GM03348 (cell line): Measurements from ENCODE around the gene ABCB10.
"Not testable (repeated sequence)": the region's sequence is repeated elsewhere in the genome, so short reads cannot be mapped to it uniquely, and the experiment has no call there.

Experiments
- DNase-seq: peaks from one replicate; pipeline ENCODE4 v3.0.0; 2012; ENCODE audit warnings: low spot score

The ABCB10 gene

DNA sequence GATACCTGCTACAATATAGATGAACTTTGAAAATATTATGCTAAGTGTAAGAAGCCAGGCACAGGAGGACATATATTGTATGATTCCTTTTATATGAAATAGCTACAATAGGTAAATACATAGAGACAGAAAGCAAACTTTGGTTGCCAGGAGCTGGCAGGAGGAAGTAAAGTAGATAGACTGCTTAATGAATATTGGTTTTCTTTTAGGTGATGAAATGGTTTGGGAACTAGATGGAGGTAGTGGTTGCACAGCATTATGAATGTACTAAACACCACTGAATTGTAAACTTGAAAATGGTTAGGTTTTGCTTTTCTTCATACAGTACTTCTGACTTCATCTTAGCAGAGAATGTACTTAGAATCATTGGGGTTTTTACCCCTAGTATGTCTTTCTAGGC is 21.5 kb downstream of the ABCB10 start:
- no peak for DNase-seq

DNA sequence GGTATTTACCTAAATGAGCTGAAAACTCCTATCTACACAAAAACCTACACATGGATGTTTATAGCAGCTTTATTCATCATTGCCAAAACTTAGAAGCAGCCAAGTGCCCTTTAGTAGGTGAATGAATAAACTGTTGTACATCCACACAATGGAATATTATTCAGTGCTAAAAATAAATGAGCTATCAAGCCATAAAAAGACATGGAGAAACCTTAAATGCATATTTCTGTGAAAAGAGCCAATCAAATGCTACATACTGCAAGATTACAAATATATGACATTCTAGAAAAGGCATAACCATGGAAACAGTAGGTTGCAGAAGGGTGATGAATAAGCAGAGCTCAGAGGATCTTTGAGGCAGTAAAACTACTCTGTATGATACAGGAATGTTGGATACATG is 23.3 kb downstream of the ABCB10 start:
- no peak for DNase-seq

DNA sequence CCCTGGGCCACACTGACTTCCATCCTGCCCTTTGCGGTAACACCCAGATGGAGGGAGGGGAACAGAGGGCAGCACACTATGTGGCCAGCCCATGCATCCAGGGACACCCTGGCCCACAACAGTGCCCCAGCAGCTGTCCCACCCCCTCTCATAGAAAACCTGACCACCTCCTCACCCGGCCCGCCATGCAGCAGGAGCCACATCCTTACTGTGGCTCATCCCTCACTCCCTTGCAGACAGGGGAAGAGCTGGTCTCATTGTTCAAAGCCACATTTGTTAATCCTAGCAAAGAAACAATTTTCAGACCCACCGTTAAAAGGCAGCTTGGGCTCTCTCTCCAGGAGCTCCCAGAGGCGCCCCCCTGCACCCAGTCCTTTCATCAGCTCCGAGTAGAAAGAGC is 27.2 kb downstream of the ABCB10 start:
- no peak for DNase-seq

DNA sequence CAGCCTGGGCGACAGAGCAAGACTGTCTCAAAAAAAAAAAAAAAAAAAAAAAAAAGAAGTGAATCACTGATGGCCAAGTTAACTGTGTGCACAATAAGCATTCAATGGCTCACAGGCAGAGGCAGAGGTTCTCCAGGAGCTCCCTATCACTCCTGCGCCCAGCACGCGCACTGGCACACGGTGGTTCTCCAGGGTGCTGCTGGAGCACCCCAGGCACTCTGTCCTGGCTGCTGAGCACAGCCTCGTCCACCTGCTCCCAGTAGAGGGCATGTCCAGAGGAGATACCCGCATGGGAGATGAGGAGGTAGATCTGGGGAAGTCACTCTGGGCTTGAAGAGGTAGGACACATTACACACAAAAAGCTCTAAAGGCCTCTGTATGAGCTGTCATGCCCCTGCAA is 28.9 kb downstream of the ABCB10 start:
- DNase-seq, result no peak

DNA sequence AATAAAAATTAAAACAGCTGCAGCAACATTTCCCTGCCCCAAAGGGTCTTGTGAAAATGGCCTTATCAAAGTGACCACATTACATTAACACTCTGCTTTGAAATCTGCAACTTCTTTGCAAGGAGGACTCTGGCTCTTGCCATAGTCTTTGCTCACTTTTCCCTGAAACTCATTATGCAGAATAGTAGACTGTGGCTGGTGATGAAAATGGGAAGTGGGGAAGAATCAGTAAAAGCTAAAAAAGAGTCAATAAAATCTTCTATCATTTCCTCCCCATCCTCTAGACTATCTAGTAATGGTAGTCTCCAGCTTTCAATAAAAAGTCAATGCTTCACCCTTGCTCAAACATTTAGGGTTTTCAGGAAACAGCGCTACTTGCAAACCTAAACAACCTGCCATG is 31.8 kb downstream of the ABCB10 start:
- DNase-seq, result no peak

DNA sequence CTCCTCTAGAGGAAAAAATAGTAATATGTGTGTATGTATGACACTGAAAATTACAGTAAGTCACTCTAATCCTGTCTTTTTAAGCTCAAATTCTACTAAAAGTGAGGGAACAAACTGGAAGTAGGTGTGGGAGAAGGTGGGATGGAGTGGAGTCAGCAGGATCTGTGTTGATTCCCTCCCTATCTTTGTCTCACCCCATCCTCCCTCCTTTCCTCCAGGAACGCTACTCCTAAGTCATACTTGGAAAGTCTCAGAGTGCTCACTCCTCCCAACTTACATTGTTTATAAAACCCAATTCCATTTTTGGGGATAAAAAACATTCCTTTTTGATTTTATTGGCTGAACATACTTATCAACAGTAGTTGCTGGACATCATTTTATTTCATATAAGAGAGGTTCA is 35.5 kb downstream of the ABCB10 start:
- no peak for DNase-seq

DNA sequence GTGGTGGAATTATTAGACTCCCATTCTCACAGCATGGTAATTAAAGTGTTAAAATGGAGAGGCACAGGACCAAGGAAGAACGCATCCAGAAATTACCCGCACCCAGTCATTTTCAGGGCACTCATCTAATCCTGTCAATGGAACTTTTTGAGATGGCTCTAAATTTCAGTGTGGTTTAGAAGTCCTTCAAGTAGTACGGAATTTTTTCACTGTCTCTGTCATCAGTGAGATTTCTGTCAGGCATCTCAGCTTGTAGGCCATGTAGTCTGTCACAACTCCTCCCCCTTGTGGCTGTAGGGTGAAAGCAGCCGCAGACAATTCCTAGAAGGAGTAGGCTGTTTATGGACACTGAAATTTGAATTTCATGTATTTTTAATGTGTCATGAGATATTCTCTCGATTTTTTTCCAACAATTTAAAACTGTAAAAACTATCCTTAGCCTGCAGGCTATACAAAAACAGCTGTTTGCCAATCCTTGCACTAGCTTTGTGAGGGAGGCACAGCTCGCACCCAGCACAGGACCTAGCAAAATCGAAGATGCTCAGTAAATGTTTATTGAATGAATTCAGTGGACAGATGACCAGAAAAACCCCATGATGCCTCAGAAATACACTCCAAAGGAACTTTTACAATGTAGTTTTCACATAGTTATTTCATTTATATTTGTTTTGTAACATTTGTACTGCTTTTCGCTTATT is 43.8 kb downstream of the ABCB10 start:
- DNase-seq, result peak; percentile 84

DNA sequence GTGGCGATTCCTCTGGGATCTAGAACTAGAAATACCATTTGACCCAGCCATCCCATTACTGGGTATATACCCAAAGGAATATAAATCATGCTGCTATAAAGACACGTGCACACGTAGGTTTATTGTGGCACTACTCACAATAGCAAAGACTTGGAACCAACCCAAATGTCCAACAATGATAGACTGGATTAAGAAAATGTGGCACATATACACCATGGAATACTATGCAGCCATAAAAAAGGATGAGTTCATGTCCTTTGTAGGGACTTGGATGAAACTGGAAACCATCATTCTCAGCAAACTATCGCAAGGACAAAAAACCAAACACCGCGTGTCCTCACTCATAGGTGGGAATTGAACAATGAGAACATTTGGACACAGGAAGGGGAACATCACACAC is 46.9 kb downstream of the ABCB10 start:
- not testable (repeated sequence) for DNase-seq

DNA sequence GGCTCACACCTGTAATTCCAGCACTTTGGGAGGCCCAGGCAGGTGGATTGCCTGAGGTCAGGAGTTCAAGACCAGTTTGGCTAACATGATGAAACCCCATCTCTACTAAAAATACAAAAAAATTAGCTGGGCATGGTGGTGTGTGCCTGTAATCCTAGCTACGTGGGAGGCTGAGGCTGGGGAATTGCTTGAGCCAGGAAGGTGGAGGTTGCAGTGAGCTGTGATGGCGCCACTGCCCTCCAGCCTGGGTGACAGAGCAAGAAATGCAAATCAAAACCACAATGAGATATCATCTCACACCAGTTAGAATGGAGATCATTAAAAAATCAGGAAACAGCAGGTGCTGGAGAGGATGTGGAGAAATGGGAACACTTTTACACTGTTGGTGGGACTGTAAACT is 47.3 kb downstream of the ABCB10 start:
- DNase-seq, result not testable (repeated sequence)

DNA sequence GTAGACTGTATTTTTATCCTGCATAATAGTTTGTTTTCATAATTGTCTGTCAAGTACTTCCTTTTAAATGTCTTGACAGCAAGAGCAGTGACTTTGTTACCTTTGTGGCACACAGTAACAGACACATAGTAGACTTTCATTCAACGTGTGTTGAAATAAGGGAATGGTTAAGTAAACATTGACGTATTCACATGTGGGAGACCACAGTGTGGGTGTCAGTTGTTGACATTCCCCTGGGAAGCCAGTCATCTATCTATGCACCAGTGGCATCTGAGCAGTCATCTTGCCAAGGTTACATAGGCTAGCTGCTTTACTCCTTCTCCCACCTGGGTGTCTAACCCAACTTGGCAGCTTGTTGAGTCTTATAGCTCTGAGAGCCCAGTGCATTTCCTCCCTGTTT is 48.9 kb downstream of the ABCB10 start:
- no peak for DNase-seq

DNA sequence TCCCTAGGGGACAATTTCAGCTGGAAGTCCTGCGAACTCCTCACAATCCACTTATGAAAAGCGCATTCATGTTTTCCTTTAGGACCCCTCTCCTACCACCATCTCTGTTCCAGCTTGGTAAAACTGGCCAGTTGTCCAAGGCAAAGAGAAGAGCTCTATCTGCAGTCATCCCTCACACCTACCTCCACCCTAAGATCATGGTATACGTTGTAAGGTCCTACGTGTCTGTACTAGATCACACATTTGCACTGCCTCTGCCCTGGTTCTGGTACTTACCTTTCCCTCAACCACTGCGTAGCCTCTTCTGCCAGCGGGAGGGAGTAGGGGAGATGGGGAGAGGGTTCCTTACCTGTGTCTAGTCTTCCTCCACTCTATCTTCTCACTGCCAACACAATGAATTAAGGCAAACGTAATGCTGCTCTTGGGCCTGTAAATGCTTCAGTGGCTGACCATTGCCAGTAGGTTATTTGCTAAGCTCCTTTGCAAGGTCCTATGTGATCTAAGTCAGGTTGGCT is 49.6 kb downstream of the ABCB10 start:
- no peak for DNase-seq

DNA sequence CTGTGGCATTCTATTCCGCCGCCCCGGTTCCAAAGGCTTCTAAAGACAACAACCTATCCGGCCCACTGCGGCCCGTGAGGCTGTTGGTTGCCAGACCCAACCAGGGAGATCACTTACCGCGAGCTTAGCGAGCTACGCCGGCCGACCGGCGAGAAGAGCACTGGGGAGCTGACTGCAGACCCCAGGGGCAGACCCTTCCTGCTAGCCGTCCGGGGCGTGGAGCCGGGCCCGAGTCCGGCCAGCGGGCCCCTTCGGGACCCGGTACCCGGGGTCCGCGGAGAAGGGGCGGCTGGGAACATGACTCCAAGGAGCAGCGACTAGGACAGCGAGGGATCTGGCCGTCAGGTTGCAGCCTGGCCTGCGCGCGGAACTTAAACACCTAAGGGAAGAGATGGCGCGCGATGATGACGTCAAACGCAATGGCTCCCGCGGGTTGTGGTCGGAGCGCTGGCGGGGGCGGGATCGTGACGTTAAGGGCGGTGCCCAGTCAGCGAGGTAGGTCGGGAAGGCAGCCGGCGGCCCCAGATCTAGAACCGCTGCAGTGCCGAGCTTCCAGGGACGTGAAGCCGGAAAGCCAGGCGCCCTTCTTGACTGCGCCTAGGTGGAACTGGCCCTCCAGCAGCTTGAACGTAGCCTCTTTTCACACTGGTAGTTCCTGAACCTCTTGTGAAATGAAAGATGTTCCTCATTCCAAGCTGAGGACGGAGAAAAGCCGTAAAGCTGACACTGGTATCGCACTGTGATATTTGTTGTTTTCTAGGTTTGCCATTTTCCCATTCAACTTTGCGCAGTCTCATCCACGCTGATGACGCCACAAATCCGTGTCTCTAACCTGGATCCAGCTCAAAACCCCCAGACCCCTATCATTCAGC is 50.3 kb downstream of the ABCB10 start, which contains the start of gene NUP133:
Gene NUP133, minus strand, starts transcription at position 391 of the 872 bp plus-strand sequence. Its CDS starts 92 bp downstream, at position 299.
- DNase-seq, result peak; percentile 98

DNA sequence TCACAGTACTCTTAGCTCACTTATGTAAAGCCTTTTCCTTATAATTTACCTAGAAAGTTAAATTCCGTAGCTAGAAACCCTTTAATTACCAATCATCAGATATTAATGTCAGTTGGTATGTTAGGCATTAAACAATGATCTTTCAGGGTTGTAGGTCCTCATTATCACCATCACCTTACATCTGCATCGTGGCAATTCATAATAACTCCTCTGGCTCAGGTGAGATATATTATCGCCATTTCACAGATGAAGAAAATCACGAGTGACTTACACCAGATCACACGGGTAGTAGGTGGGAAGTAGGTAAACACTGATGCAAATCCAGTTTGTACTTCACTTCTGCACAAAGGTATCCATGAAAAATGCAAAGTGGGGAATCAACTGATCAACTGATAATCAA is 51.0 kb downstream of the ABCB10 start:
- DNase-seq, result no peak

DNA sequence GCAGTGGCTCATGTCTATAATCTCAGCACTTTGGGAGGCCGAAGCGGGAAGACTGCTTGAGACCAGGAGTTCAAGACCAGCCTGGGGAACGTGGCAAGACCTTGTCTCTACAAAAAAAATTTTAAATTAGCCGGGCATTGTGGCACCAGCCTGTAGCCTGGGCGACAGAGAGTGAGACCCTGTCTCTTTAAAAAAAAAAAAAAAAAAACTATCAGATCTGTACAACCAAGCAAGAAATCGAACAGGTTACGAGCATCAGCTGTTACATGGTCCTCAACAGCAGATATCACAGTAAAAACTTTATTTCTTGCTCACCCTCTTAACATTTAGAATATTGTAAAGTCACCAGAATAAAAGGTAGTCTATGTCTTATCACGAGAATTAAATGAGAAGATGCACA is 51.9 kb downstream of the ABCB10 start:
- DNase-seq, result no peak

DNA sequence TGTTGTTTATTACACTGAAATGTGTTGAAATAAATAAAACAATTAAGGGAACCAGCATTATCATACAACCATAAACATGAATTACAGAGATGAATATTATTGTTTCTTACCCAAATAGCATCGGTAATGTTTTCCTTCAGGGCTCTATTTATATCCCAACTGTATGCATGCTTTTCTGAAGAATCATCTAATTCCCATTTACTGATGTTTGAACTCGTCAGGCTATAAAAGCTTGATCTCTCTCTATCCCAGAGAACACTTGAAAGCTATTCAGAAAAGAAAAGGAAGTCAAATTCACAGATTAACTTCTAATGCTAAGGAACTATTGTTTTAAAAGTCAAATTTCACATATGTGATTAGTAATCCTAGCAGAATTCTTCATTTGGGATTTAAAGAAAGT is 62.7 kb downstream of the ABCB10 start:
- DNase-seq, result no peak

DNA sequence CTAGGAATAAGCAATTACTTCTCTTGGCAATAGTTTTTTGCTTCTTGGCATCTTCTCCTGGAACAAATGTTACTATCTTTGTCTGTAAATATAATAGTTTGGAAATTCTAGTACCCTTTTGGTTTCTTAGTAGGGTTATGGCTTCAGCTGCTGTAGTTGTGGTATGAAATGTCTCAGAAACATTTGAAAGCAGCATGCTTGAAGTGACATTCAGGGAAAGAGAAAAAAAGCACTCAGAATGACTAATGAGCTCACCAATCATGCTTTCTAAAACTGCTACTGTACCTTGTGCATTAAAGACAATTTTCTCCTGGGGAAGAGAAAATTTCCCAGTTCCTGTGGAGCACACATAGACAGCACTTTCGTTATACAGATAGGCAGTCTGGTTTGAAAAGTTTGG is 71.3 kb downstream of the ABCB10 start:
- DNase-seq, result no peak

DNA sequence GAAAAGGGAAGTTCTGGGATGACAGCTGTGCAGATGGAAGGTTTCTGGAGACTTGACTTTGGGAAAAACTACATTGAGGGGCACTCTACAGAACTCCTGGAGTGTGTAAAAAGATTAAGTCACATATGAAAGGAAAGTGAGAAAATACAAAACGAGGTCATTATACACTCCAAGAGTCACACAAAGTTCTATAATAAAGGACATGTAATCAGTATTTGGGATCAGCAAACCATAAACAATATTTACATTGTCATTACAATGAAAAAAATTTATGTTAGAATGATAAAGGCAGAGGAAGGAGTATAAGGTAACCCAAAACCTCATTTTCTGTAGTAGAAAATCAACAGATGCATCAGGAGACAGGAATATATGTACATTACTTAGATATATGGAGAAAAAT is 73.2 kb downstream of the ABCB10 start:
- no peak for DNase-seq

DNA sequence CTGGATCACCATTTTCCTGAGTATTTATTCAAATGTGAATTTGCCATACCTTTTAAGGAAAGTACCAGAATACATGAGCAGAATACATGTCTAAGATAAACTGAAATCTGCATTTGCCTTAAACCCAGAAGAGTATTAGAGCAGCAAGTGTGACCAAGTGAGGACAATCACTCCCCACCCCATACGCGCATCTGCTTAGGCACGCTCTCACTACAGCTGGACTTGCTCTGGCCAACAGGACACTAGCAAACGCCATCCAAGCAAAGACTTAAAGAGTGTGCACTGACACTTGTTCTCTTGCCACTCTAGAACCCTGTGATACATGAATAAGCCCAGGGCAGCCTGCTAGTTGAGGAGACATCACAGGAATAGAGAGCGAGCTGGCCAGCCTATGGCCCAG is 76.0 kb downstream of the ABCB10 start:
- DNase-seq, result no peak

DNA sequence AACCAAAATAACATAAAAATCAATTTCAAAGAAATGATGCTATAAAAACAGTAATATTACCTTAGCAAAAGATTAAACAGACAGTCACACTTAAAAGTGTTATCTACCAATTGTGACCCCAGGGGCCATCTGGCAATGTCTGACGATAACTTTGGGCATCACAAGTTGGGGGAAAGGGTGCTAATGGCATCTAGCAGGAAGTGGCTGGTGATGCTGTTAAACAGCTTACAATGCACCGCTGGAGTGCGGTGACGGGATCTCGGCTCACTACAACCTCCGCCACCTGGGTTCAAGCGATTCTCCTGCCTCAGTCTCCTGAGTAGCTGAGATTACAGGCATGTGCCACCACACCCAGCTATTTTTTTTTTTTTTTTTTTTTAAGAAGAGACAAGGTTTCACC is 78.0 kb downstream of the ABCB10 start:
- no peak for DNase-seq

DNA sequence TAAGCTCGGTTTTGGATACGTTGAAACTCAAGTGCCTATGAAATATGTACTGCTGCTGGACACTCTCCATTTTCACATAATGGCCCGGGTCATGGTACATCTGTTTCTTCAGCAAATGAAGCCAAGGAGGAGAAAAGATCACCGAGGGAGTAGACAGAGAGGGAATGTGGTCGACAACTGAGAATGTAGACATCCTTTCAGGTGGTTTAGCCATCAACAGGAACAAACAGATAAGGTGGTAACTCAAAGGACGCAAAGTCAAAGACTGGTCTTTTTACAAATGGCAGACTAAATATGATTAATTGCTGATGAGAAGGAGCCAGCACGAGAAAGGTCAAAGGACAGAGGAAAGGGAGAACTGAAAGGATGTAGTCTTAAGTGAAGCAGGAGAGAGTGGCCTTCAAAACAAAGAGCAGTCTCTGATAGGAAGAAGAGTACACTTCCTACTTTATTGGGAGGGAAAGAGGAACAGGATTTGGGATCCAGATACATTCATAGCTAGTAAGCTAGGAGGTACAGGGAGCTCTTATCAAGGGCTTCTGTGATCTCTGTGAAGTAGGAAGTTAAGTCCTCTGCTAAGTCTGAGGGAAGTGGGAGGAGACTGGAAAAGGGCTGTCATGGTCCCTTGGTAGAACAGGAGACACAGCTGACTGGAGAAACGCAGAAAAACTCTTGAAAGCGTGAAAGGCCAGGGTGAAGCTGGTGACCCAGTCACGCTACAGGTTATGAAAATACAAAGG is 78.7 kb downstream of the ABCB10 start:
- DNase-seq, result no peak

DNA sequence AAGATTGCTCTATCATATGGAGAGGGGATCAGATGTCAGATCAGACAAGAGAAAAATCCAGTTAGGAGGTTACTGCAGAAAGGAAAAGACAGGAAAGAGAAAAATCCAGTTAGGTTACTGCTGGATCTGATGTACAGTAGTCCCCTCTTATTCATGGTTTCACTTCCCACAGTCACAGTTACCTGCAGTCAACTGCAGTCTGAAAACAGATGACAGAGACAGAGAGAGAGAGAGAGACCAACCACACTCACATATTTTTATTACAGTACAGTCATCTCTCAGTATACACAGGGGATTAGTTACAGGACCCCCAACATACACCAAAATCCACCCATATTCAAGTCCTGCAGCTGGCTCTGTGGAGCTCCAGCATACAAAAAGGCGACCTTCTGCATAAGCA is 79.7 kb downstream of the ABCB10 start:
- DNase-seq, result no peak

DNA sequence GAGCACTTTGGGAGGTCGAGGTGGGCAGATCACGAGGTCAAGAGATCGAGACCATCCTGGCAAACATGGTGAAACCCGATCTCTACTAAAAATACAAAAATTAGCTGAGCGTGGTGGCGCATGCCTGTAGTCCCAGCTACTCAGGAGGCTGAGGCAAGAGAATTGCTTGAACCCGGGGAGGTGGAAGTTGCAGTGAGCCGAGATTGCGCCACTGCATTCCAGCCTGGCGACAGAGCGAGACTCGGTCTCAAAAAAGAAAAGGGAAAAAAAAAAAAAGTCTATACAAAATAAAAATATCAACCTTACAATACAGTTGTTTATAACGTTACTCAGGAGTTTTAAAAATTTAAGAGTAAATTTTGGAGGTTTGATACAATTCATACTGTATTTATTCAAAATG is 82.6 kb downstream of the ABCB10 start:
- DNase-seq, result not testable (repeated sequence)

DNA sequence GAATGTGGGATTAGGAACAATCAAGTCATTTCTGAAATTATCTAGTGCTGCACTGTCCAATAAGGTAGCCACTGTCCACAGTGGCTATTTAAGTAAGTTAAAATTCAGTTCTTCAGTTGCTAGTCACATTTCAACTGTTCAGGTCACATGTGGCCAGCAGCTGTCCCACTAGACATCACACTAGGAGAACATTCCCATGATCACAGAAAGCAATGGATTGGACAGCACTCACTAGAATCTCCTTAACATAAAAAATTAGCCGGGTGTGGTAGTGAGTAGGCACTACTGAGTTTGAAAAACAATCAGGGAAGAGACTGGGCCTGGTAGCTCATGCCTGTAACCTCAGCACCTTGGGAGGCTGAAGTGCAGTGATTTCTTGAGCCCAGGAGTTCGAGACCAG is 84.0 kb downstream of the ABCB10 start:
- no peak for DNase-seq
